ENCODE data around the gene CBARP. TPM values are rescaled to one million over a fixed set of nuclear protein-coding genes. Genes with fewer than 3 reads are reported as not detected.
A peak's percentile ranks its signal among the peaks of the same experiment; 100 is the strongest.

Gene CBARP
- total RNA-seq, 1 experiment from 2014 or later = 28.4 TPM

DNA sequence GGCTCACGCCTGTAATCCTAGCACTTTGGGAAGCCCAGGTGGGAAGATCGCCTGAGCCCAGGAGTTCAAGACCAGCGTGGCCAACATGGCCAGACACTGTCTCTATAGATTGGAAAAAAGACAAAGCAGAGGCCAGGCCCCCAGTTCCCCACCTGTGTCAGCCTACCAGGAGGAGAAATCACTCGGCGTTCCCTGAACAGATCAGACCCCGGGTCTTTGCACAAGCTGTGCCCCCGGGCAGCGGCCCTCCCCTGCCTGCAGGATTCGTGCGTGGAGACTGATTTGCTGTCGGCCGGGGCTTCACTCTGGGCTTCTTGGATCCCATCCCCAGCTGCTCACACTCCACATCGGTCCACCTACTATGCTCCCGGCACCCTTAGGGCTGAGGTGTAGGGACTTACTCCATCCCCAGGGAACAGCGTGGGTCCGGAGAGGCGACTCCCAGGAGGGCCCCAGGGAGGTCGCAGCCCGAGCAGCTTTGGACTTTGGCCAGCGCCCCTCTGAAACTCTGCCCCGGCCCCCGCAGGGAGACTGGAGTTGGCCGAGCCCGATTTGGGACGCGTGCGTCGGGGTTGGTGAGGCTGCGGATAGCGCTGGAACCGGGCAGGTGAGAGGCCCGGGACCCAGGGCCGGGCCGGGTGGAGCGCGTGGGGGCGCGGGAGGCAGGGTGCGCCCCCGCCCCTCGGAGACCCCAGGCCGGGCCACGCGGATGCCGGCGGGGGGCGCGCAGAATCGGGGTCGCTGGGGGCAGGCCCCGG, 47.4 kb upstream of the CBARP start:
- peaks cover 15% of the 10 kb centered on the region for H3K27me3 Mint-ChIP-seq (ENCODE audit: low read depth)

More for the DNA sequence above, 47.4 kb upstream of the CBARP start:
- H3K79me2 ChIP-seq (ENCODE audit: insufficient read depth, low read length) = peaks cover 2% of the 10 kb centered on the region; the same call in 1 of the 2 replicates
- H2BK12ac ChIP-seq (ENCODE audit: insufficient read length, low read depth, low read length) = no peak overlapping the region
- H2BK20ac ChIP-seq (ENCODE audit: low read depth, low read length, poor library complexity, severe bottlenecking) = no peak overlapping the region
- peaks cover 7 to 20% of the 10 kb centered on the region in 2 experiments for H3K4me1 Mint-ChIP-seq
- TF ChIP-seq, protein P1, sequence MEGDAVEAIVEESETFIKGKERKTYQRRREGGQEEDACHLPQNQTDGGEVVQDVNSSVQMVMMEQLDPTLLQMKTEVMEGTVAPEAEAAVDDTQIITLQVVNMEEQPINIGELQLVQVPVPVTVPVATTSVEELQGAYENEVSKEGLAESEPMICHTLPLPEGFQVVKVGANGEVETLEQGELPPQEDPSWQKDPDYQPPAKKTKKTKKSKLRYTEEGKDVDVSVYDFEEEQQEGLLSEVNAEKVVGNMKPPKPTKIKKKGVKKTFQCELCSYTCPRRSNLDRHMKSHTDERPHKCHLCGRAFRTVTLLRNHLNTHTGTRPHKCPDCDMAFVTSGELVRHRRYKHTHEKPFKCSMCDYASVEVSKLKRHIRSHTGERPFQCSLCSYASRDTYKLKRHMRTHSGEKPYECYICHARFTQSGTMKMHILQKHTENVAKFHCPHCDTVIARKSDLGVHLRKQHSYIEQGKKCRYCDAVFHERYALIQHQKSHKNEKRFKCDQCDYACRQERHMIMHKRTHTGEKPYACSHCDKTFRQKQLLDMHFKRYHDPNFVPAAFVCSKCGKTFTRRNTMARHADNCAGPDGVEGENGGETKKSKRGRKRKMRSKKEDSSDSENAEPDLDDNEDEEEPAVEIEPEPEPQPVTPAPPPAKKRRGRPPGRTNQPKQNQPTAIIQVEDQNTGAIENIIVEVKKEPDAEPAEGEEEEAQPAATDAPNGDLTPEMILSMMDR (conservative IDR thresholded peaks at IDR 0.05) = no peak
- no peak overlapping the region for H2AK5ac ChIP-seq (ENCODE audit: insufficient read length, low read length)
- no peaks in the 10 kb centered on the region for H3K79me1 ChIP-seq (ENCODE audit: insufficient read depth, low read depth, low read length, poor library complexity, severe bottlenecking)
- WGBS (ENCODE audit: extremely low coverage, insufficient read length, low lambda C conversion rate) = no CpG with 5 or more reads among the region's 51 CpGs
- no peak overlapping the region for H3K27ac Mint-ChIP-seq
- H3K14ac ChIP-seq (ENCODE audit: insufficient read depth, low read length) = peak overlapping the region; percentile 68
- H4K91ac ChIP-seq (ENCODE audit: insufficient read length, low read depth, low read length) = no peak overlapping the region
- H3K56ac ChIP-seq (ENCODE audit: insufficient read length, low read depth, low read length) = no peak overlapping the region
- no peaks in the 10 kb centered on the region for H3K9me3 Mint-ChIP-seq
- no peak overlapping the region for H2BK15ac ChIP-seq (ENCODE audit: low read depth, low read length)
- H3K4me3 Mint-ChIP-seq = peak overlapping the region; percentile 62 to 80
- no peaks in the 10 kb centered on the region for H3K4me1 ChIP-seq (ENCODE audit: insufficient read depth, low read length)
- H2BK5ac ChIP-seq (ENCODE audit: insufficient read length, low read length) = no peak overlapping the region
- no peak overlapping the region for H3T11ph ChIP-seq (ENCODE audit: low read length)
- H3K9me3 ChIP-seq (ENCODE audit: control insufficient read depth, low read depth, low read length) = no peaks in the 10 kb centered on the region
- H3K27me3 ChIP-seq (ENCODE audit: insufficient read depth, low read length) = no peaks in the 10 kb centered on the region
- H3K4ac ChIP-seq (ENCODE audit: low read depth, low read length) = no peak overlapping the region
- H2AFZ ChIP-seq (ENCODE audit: low read length) = no peak overlapping the region
- no peak overlapping the region for H3K23ac ChIP-seq (ENCODE audit: insufficient read length, low read depth, low read length)
- H3K9ac ChIP-seq (ENCODE audit: extremely low read depth, insufficient read length, low read length) = no peak overlapping the region
- H3K18ac ChIP-seq (ENCODE audit: insufficient read length, low read depth, low read length) = no peak overlapping the region
- no peaks in the 10 kb centered on the region for H4K20me1 ChIP-seq (ENCODE audit: control insufficient read depth, insufficient read depth, insufficient read length)
- peak overlapping the region; percentile 19 for H3K4me2 ChIP-seq (ENCODE audit: insufficient read depth, insufficient read length, low read length)
- no peak overlapping the region for H3K27ac ChIP-seq (ENCODE audit: insufficient read length, low read depth, low read length)
- H4K5ac ChIP-seq (ENCODE audit: insufficient read length, low read depth, low read length) = no peak overlapping the region
- H2BK120ac ChIP-seq (ENCODE audit: low read depth, low read length, poor library complexity, severe bottlenecking) = no peak overlapping the region
- H3K23me2 ChIP-seq (ENCODE audit: insufficient read length, low read depth, low read length, poor library complexity, severe bottlenecking) = peaks cover 4% of the 10 kb centered on the region
- DNase-seq = no peak
- H4K8ac ChIP-seq (replicated peaks; ENCODE audit: insufficient read length, low read depth, low read length) = no peak overlapping the region
- peaks cover 0 to 4% (median 4%) of the 10 kb centered on the region in 3 experiments; a peak in 2 of 7 replicates for H3K36me3 Mint-ChIP-seq (ENCODE audit: insufficient read depth in 1 of 3, low read depth in 3 of 3)

Data from H9 (cell line).